GM18502 (cell line): Measurements from ENCODE around the gene DUSP23.

Source experiments
- ATAC-seq: cut with Tn5 transposase; IDR thresholded peaks from one replicate; pipeline ENCODE4 v1.9.1; 2021; ENCODE audit warnings: mild to moderate bottlenecking; ENCODE audit not compliant: unreplicated experiment, poor library complexity

The DUSP23 gene

GRCh38 chr1:159780583-159781582 is at the start of gene DUSP23:
TSS of gene DUSP23 (plus strand) at chr1:159780962. CDS start at chr1:159781101, 139 bp downstream.
- ATAC-seq, result peak; percentile 99

DNA sequence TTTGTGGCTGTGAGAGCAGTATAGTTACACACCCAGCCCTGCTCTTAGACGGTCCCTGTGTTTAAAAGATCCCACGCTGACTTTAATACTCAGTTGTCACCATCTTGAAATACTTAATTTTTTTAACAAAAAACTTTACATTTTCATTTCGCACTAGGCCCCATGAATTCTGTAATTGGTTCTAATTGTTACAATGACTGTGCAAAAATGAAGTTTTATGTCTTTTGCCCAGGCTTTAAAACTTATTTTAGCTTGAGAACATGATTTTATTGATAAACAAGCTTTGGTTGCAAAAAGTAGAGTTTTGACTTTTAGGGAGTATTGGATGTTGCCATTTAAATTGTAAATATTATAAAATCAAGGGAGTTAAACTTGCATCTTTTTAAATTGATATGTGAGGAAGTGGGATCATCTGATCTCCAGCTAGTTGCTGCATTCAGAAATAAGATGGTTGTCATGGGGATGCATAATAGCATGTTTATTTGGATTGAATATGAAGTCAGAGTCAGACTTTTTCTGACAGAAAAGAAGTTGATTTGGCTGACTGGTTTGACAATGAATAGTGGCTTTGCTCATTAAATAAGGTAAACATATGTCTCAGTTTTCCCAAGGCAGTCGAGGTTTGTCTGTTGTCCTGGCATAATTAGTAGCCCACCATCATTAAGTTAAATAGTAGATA is 43.4 kb upstream of the DUSP23 start:
- ATAC-seq, result no peak

DNA sequence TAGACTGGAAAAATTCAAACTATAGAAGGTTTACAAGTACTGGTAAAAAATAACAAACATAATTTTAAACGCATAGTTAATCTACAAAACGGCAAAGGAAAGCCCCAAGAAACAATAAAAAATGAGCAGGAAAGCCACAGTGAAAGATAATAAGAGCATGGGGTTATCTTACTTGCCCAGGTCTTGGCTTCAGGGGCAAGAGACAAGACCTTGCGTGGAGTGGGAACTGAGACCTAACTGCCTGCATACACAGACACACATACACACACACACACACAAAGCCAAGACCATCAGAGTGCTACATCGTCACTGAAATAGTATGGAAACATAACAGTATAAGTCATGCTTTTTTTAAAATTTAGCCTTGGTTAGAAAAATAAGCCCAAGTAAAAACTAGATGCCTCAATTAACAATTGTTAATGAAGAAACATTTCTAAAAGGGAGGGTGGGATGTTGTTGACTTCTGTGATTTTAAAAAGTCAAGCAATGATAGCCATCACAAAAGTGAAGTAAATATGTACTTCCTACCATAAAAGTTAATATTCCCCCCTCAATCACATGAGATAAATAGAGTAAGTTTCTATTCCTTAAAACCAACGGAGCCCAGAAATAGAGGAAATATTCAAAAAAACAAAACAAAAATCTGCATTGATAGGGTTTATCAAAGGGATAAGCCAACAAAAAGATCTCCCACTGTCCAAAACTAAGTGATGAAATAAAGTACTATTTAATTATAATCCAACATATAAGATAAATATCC is 36.9 kb upstream of the DUSP23 start:
- no peak for ATAC-seq

GRCh38 chr1:159746666-159747065 is 34.1 kb upstream of the DUSP23 start:
- no peak for ATAC-seq

GRCh38 chr1:159748370-159748769 is 32.4 kb upstream of the DUSP23 start:
- no peak for ATAC-seq

DNA sequence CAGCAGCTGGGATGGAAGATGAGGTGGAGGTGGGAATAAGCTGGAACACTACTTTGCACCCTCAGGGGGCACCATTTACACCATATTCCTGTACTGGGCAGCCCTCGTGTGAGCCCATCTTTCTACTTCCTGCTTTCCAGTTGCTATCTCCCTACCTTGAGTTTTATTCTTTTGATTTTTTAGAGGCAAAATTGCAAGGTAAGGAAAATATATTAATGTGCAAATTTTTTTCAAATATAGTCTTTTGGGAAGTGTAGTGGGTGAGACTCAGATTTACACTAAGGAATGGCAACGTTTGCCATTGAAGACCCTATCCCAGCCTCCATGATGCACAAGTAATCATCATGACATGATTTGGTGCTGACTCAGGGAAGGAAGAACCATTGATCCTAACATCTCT is 31.1 kb upstream of the DUSP23 start:
- ATAC-seq, result no peak

GRCh38 chr1:159750621-159751020 is 30.1 kb upstream of the DUSP23 start:
- no peak for ATAC-seq

GRCh38 chr1:159751031-159751430 is 29.7 kb upstream of the DUSP23 start:
- ATAC-seq, result no peak

- no peak for ATAC-seq
Observed at GRCh38 chr1:159752135-159752580, 28.6 kb upstream of the DUSP23 start.

DNA sequence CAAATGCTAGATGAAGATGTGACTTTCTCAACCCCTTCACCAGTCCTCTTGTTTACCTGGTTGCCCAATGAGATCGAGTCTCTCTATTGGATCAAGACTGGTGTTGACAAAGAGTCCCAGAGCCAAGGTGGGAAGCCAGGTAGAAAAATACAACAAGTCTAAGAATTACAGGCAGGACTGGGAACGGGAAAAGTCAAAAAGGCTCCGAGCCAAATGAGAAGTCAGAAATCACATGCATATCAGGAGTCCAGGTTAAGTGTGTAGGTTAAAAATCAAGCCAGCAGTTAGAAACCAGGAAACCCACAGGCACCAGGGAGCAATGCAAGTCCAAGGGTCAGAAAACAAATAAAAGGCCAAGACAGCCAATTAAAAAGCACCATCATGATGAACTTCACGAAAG is 27.4 kb upstream of the DUSP23 start:
- no peak for ATAC-seq

GRCh38 chr1:159755451-159756007 is 25.2 kb upstream of the DUSP23 start:
- ATAC-seq, result no peak

- ATAC-seq, result no peak
Observed at GRCh38 chr1:159756397-159756796, 24.4 kb upstream of the DUSP23 start.

DNA sequence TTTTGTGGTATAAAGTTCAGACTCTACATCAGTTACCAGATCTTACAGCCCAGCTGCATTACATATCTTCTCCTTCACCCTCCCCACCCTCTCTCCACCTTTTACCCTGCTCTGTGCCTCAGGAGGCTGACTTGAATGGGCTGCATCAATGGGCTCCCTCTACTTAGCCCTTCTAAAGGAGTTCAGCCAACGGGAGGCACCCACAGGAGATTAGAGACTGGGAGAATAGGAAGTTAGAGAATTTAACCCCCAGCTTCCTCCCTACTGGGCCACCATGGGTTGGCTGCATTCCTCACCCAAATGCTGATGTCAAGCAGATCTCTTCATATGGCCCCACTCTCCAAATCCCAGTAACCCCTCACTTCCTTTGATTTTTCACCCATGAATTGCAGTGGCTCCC is 17.1 kb upstream of the DUSP23 start:
- no peak for ATAC-seq

DNA sequence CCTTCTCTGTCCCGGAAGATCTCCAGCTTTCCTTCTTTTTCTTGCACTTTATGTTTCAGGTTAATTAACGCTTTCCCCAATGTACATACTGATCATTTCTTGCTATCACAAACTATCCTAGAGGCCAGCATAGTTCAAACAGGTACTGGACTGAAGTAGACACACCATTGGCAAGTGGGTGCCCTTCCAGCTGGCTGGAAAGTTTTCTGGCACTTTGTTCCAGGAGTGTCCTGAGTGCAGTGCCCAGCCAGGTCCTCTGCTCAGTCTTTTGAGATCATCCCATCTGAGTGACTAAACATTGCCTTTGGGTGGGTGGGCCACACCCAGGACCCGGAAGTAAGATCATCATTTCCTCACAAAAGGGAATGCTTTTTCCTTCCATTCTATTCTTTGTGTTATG is 15.0 kb upstream of the DUSP23 start:
- no peak for ATAC-seq

- ATAC-seq, result no peak
Observed at GRCh38 chr1:159771127-159771895, 9.5 kb upstream of the DUSP23 start.

- no peak for ATAC-seq
Observed at GRCh38 chr1:159774465-159774864, 6.3 kb upstream of the DUSP23 start.

- ATAC-seq, result no peak
Observed at GRCh38 chr1:159775716-159776115, 5.0 kb upstream of the DUSP23 start.

DNA sequence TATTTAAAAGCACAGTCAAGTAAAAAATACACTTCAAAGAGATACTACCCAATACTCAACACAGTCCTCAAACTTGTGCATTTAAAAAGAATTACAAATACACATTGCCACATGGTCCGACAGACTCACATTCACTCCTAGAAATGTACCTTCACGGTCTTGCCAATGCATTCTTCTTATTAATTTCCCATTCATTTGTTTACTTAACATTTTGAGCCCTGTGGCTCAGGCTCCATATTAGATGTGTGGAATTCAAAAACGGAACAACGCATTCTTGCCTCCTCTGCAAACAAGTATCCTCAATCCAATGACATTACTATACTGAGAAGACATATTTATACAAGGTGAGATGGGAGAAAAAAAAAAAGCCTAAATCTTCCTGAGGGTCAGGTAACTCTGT is 2.5 kb upstream of the DUSP23 start:
- ATAC-seq, result no peak

DNA sequence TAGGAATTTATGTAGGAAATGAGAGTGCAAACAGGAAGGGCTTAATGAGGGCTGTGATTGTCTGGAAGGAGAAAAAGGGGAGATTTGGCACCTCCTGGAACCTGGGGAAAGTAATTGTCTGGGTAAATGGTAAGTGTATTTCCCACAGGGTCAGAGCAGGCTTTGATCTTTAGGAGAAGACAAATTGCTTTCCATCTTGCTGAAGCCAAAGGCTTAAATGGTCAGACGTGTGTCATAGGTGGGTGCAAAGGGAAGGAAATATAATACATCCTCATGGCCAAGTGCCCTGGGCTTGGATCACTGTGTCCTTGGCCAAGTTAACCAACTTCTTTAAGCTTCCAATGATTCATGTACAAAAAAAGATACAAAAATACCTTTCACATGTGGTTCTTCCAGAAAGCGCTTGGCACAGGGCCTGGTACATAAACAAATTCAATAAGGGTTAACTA is 1.3 kb upstream of the DUSP23 start:
- ATAC-seq, result no peak

- ATAC-seq, result no peak
Observed at GRCh38 chr1:159781992-159782391, 1.2 kb downstream of the DUSP23 start.
